ENCODE results near the gene DENND1B.

DENND1B gene

GRCh38 chr1:197471248-197471985, 303.9 kb downstream of the DENND1B start:
- DNase-seq (ENCODE audit: low spot score): no peak
- H3K9me3 ChIP-seq (ENCODE audit: severe bottlenecking): no peaks in the 10 kb centered on the region
- no peak overlapping the region for H3K4me3 ChIP-seq (ENCODE audit: severe bottlenecking)
- H3K27me3 ChIP-seq (ENCODE audit: insufficient read depth, poor library complexity, severe bottlenecking): no peaks in the 10 kb centered on the region
- no peak overlapping the region for H3K27ac ChIP-seq (ENCODE audit: poor library complexity, severe bottlenecking)
- no peak for ATAC-seq (ENCODE audit: low read depth)
- no peaks in the 10 kb centered on the region for H3K36me3 ChIP-seq (ENCODE audit: low read depth)
- H3K4me1 ChIP-seq (ENCODE audit: insufficient read depth, poor library complexity, severe bottlenecking): no peaks in the 10 kb centered on the region
- no peak for TF ChIP-seq CTCF (IDR thresholded peaks at IDR 0.05; ENCODE audit: poor library complexity, severe bottlenecking)

- Histone ChIP-seq H3K27ac (ENCODE audit: poor library complexity, severe bottlenecking) (no peak overlapping the region), H3K27me3 (ENCODE audit: insufficient read depth, poor library complexity, severe bottlenecking) (no peaks in the 10 kb centered on the region), H3K36me3 (ENCODE audit: low read depth) (no peaks in the 10 kb centered on the region), H3K4me3 (ENCODE audit: severe bottlenecking) (no peak overlapping the region), H3K9me3 (ENCODE audit: severe bottlenecking) (no peaks in the 10 kb centered on the region), H3K4me1 (ENCODE audit: insufficient read depth, poor library complexity, severe bottlenecking) (no peaks in the 10 kb centered on the region)
- no peak for ATAC-seq (ENCODE audit: low read depth)
- no peak for TF ChIP-seq CTCF (IDR thresholded peaks at IDR 0.05; ENCODE audit: poor library complexity, severe bottlenecking)
- DNase-seq (ENCODE audit: low spot score): no peak
These were observed 304.9 kb downstream of the DENND1B start for GRCh38 chr1:197470330-197470729.

GRCh38 chr1:197469620-197470210, 305.6 kb downstream of the DENND1B start:
- H3K27ac ChIP-seq (ENCODE audit: poor library complexity, severe bottlenecking): no peak overlapping the region
- H3K36me3 ChIP-seq (ENCODE audit: low read depth): no peaks in the 10 kb centered on the region
- no peaks in the 10 kb centered on the region for H3K27me3 ChIP-seq (ENCODE audit: insufficient read depth, poor library complexity, severe bottlenecking)
- H3K4me3 ChIP-seq (ENCODE audit: severe bottlenecking): no peak overlapping the region
- TF ChIP-seq CTCF (IDR thresholded peaks at IDR 0.05; ENCODE audit: poor library complexity, severe bottlenecking): no peak
- H3K4me1 ChIP-seq (ENCODE audit: insufficient read depth, poor library complexity, severe bottlenecking): no peaks in the 10 kb centered on the region
- DNase-seq (ENCODE audit: low spot score) (no peak), ATAC-seq (ENCODE audit: low read depth) (no peak)
- no peaks in the 10 kb centered on the region for H3K9me3 ChIP-seq (ENCODE audit: severe bottlenecking)

- H3K27ac ChIP-seq (ENCODE audit: poor library complexity, severe bottlenecking): no peak overlapping the region
- H3K4me3 ChIP-seq (ENCODE audit: severe bottlenecking): no peak overlapping the region
- DNase-seq (ENCODE audit: low spot score) (no peak), ATAC-seq (ENCODE audit: low read depth) (no peak)
- no peaks in the 10 kb centered on the region for H3K27me3 ChIP-seq (ENCODE audit: insufficient read depth, poor library complexity, severe bottlenecking)
- no peaks in the 10 kb centered on the region for H3K9me3 ChIP-seq (ENCODE audit: severe bottlenecking)
- no peaks in the 10 kb centered on the region for H3K4me1 ChIP-seq (ENCODE audit: insufficient read depth, poor library complexity, severe bottlenecking)
- no peak for TF ChIP-seq CTCF (IDR thresholded peaks at IDR 0.05; ENCODE audit: poor library complexity, severe bottlenecking)
- no peaks in the 10 kb centered on the region for H3K36me3 ChIP-seq (ENCODE audit: low read depth)
These were observed 306.6 kb downstream of the DENND1B start for GRCh38 chr1:197468543-197469175.
